ENCODE results near the gene ST8SIA2. TPM values are rescaled to one million over a fixed set of nuclear protein-coding genes. Genes with fewer than 3 reads are reported as not detected.

The ST8SIA2 gene
- total RNA-seq, 1 experiment from 2014 or later, result 0.15 TPM

DNA sequence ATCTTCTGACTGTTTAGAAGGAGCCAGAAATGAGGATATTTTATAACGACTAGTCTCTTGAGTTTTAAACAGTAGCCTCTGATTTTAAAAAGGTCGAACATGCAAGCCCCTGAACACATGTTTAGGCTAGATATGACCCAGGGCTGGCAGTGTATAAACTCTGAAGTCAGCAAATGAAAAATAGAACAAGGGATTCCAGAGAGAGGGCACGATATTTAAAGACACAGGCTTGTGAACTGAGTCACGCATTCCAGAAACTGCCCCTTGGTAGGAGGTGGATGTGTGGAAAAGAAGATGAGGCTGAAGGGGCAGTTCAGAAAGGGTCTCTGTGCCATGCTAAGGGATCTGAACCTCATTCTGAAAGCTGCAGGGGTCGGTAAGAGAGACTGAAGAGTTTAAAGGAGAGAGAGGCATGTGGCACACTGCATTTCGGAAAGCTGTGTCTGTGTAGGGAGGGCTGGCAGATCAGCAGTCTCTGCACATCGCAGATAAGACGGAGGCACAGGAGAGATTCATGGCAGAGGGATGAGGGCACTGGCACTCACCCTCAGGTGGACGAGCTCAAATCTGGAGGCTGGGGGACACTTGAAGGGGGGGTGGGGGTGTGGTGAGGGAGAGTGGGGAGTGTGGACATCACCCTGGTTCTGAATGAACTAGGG is 22.1 kb downstream of the ST8SIA2 start:
- H3K36me3 ChIP-seq (ENCODE audit: control insufficient read depth, insufficient read depth, low read length), result no peaks in the 10 kb centered on the region
- intact Hi-C loops (cut with micrococcal nuclease; ENCODE audit: unreplicated experiment) (no loop called here), in situ Hi-C loops (cut with HindIII; ENCODE audit: low pct_unique_long_range_greater_than_20kb, low sequenced_read_pairs) (no loop called here)
- no peak overlapping the region for H3K4me3 ChIP-seq (ENCODE audit: low read depth in 2 of 2, low read length in 2 of 2)
- TF ChIP-seq SIN3A (IDR thresholded peaks at IDR 0.05; ENCODE audit: borderline replicate concordance, insufficient read depth, low read depth, low read length), result no peak
- no peak for TF ChIP-seq TCF7L2 (IDR thresholded peaks at IDR 0.05; ENCODE audit: low read depth, low read length)
- TF ChIP-seq, protein P1, sequence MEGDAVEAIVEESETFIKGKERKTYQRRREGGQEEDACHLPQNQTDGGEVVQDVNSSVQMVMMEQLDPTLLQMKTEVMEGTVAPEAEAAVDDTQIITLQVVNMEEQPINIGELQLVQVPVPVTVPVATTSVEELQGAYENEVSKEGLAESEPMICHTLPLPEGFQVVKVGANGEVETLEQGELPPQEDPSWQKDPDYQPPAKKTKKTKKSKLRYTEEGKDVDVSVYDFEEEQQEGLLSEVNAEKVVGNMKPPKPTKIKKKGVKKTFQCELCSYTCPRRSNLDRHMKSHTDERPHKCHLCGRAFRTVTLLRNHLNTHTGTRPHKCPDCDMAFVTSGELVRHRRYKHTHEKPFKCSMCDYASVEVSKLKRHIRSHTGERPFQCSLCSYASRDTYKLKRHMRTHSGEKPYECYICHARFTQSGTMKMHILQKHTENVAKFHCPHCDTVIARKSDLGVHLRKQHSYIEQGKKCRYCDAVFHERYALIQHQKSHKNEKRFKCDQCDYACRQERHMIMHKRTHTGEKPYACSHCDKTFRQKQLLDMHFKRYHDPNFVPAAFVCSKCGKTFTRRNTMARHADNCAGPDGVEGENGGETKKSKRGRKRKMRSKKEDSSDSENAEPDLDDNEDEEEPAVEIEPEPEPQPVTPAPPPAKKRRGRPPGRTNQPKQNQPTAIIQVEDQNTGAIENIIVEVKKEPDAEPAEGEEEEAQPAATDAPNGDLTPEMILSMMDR (IDR thresholded peaks at IDR 0.05), result no peak
- TF ChIP-seq, protein P2, sequence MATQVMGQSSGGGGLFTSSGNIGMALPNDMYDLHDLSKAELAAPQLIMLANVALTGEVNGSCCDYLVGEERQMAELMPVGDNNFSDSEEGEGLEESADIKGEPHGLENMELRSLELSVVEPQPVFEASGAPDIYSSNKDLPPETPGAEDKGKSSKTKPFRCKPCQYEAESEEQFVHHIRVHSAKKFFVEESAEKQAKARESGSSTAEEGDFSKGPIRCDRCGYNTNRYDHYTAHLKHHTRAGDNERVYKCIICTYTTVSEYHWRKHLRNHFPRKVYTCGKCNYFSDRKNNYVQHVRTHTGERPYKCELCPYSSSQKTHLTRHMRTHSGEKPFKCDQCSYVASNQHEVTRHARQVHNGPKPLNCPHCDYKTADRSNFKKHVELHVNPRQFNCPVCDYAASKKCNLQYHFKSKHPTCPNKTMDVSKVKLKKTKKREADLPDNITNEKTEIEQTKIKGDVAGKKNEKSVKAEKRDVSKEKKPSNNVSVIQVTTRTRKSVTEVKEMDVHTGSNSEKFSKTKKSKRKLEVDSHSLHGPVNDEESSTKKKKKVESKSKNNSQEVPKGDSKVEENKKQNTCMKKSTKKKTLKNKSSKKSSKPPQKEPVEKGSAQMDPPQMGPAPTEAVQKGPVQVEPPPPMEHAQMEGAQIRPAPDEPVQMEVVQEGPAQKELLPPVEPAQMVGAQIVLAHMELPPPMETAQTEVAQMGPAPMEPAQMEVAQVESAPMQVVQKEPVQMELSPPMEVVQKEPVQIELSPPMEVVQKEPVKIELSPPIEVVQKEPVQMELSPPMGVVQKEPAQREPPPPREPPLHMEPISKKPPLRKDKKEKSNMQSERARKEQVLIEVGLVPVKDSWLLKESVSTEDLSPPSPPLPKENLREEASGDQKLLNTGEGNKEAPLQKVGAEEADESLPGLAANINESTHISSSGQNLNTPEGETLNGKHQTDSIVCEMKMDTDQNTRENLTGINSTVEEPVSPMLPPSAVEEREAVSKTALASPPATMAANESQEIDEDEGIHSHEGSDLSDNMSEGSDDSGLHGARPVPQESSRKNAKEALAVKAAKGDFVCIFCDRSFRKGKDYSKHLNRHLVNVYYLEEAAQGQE (IDR thresholded peaks at IDR 0.05; ENCODE audit: insufficient read depth in 1 of 2, low read depth in 2 of 2, low read length in 1 of 2), result no peak
- TF ChIP-seq POLR2AphosphoS5 (IDR thresholded peaks at IDR 0.05; ENCODE audit: low read depth, low read length), result no peak
- H3K9me3 ChIP-seq (ENCODE audit: control insufficient read depth, insufficient read depth, low read depth, low read length), result no peaks in the 10 kb centered on the region
- peaks cover 7% of the 10 kb centered on the region for H3K27me3 ChIP-seq (ENCODE audit: control insufficient read depth, insufficient read depth, low read length)
- CTCF ChIA-PET, result no interaction called here
- POLR2A ChIA-PET, result no interaction called here
- no peak for DNase-seq (ENCODE audit: low read depth, low spot score)
- H3K4me1 ChIP-seq (ENCODE audit: control insufficient read depth, insufficient read depth, low read length), result no peaks in the 10 kb centered on the region
- H3K27ac ChIP-seq (ENCODE audit: low read length), result no peak overlapping the region
- no peak for ATAC-seq
- no TSS peak for BruUV-seq (replicated peaks)

DNA sequence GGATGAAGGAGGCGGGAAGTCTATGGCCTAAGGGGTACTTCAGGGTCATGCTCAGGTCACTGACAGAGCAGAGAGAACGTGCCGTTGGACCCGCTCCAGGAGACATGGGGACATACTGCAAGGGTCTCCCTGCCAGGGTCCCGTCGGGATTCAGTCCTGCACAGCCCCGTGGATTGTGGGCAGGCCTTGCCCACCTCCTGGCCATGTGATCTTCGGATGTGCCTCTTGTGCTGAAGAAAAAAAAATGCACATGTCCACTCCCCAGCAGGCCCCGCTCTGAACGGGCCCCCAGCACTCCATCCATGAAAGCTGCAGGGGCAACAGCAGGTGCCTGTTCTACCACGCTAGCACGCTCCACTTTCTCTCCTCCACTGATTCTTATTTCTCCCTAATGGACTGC is 22.9 kb downstream of the ST8SIA2 start:
- ATAC-seq (no peak), DNase-seq (ENCODE audit: low read depth, low spot score) (no peak)
- POLR2A ChIA-PET, result no interaction called here
- intact Hi-C loops (cut with micrococcal nuclease; ENCODE audit: unreplicated experiment), result no loop called here
- BruUV-seq (replicated peaks), result no TSS peak
- H3K4me1 ChIP-seq (ENCODE audit: control insufficient read depth, insufficient read depth, low read length), result no peaks in the 10 kb centered on the region
- in situ Hi-C loops (cut with HindIII; ENCODE audit: low pct_unique_long_range_greater_than_20kb, low sequenced_read_pairs), result no loop called here
- no peak overlapping the region for H3K4me3 ChIP-seq (ENCODE audit: low read depth in 2 of 2, low read length in 2 of 2)
- CTCF ChIA-PET, result no interaction called here
- H3K36me3 ChIP-seq (ENCODE audit: control insufficient read depth, insufficient read depth, low read length), result no peaks in the 10 kb centered on the region
- no peak for TF ChIP-seq POLR2AphosphoS5 (IDR thresholded peaks at IDR 0.05; ENCODE audit: low read depth, low read length)
- no peak for TF ChIP-seq TCF7L2 (IDR thresholded peaks at IDR 0.05; ENCODE audit: low read depth, low read length)
- TF ChIP-seq SIN3A (IDR thresholded peaks at IDR 0.05; ENCODE audit: borderline replicate concordance, insufficient read depth, low read depth, low read length), result no peak
- TF ChIP-seq, protein P1 (IDR thresholded peaks at IDR 0.05), result no peak
- TF ChIP-seq, protein P2 (IDR thresholded peaks at IDR 0.05; ENCODE audit: insufficient read depth in 1 of 2, low read depth in 2 of 2, low read length in 1 of 2), result no peak
- peaks cover 7% of the 10 kb centered on the region for H3K27me3 ChIP-seq (ENCODE audit: control insufficient read depth, insufficient read depth, low read length)
- no peaks in the 10 kb centered on the region for H3K9me3 ChIP-seq (ENCODE audit: control insufficient read depth, insufficient read depth, low read depth, low read length)
- no peak overlapping the region for H3K27ac ChIP-seq (ENCODE audit: low read length)
